Liver (tissue), 9 donors: ENCODE results near the gene APOBEC3A. TPM values are rescaled to one million over a fixed set of nuclear protein-coding genes. Genes with fewer than 3 reads are reported as not detected.
"Not testable (repeated sequence)": the region's sequence is repeated elsewhere in the genome, so short reads cannot be mapped to it uniquely, and the experiment has no call there.

Experiments
- DNase-seq: peaks from one replicate; pipeline ENCODE4 v3.0.0-alpha.2; 2017; ENCODE audit warnings: low spot score
- H3K27ac ChIP-seq, 2 donors: one replicate each; pipeline ENCODE4 v1.7.0; 2013; ENCODE audit warnings: inconsistent platforms in 2 of 2, low read length in 2 of 2, control low read depth in 1 of 2, low read depth in 1 of 2, mild to moderate bottlenecking in 1 of 2
- H3K27me3 ChIP-seq, 4 donors: one replicate each; pipeline versions ENCODE4 v1.6.1 to v1.7.0; 2013; ENCODE audit warnings: low read length in 3 of 4, inconsistent platforms in 1 of 4, mild to moderate bottlenecking in 1 of 4, moderate library complexity in 1 of 4; ENCODE audit not compliant: control insufficient read depth in 4 of 4, insufficient read depth in 4 of 4
- H3K36me3 ChIP-seq, 4 donors: one replicate each; pipeline versions ENCODE4 v1.6.1 to v1.7.0; 2013; ENCODE audit warnings: low read length in 3 of 4, mild to moderate bottlenecking in 3 of 4, low read depth in 1 of 4, moderate library complexity in 1 of 4; ENCODE audit not compliant: control insufficient read depth in 4 of 4, insufficient read depth in 3 of 4
- H3K4me1 ChIP-seq, 4 donors: one replicate each; pipeline versions ENCODE4 v1.6.1 to v1.7.0; 2013; ENCODE audit warnings: low read length in 3 of 4, mild to moderate bottlenecking in 3 of 4, moderate library complexity in 1 of 4; ENCODE audit not compliant: control insufficient read depth in 4 of 4, insufficient read depth in 4 of 4
- H3K4me3 ChIP-seq, 3 donors: one replicate each; pipeline versions ENCODE4 v1.6.1 to v1.7.0; 2013; ENCODE audit warnings: low read length in 3 of 3, control low read depth in 1 of 3, low read depth in 1 of 3, mild to moderate bottlenecking in 1 of 3
- H3K9ac ChIP-seq, 2 donors: one replicate each; pipeline ENCODE4 v1.7.0; 2013; ENCODE audit warnings: low read length in 2 of 2, mild to moderate bottlenecking in 2 of 2, moderate library complexity in 2 of 2, control low read depth in 1 of 2, low read depth in 1 of 2
- H3K9me3 ChIP-seq, 4 donors: one replicate each; pipeline versions ENCODE4 v1.6.1 to v1.7.0; 2013; ENCODE audit warnings: low read length in 3 of 4; ENCODE audit not compliant: control insufficient read depth in 4 of 4
- ATF3 ChIP-seq: IDR thresholded peaks from 2 replicates; pipeline ENCODE4 v1.6.1; 2016; ENCODE audit warnings: antibody characterized with exemption
- FOXA1 ChIP-seq: IDR thresholded peaks from 2 replicates; pipeline ENCODE4 v1.6.1; 2016; ENCODE audit warnings: antibody characterized with exemption
- FOXA2 ChIP-seq: IDR thresholded peaks from 2 replicates; pipeline ENCODE4 v1.6.1; 2016; ENCODE audit warnings: antibody characterized with exemption
- GABPA ChIP-seq, 2 donors: IDR thresholded peaks in 1 of 2; conservative IDR thresholded peaks in 1 of 2; 2 replicates each; pipeline ENCODE4 v1.6.1; 2016; ENCODE audit warnings: antibody characterized with exemption in 2 of 2, mild to moderate bottlenecking in 1 of 2, moderate library complexity in 1 of 2
- HNF4A ChIP-seq, 2 donors: conservative IDR thresholded peaks; 2 replicates each; pipeline ENCODE4 v1.6.1; 2016; ENCODE audit warnings: antibody characterized with exemption in 2 of 2, mild to moderate bottlenecking in 2 of 2
- JUND ChIP-seq, 2 donors: IDR thresholded peaks; 2 replicates each; pipeline ENCODE4 v1.6.1; 2016; ENCODE audit warnings: antibody characterized with exemption in 2 of 2
- NR2F2 ChIP-seq: IDR thresholded peaks from 2 replicates; pipeline ENCODE4 v1.6.1; 2016; ENCODE audit warnings: antibody characterized with exemption
- RAD21 ChIP-seq, 2 donors: IDR thresholded peaks; 2 replicates each; pipeline ENCODE4 v1.6.1; 2016; ENCODE audit warnings: antibody characterized with exemption in 2 of 2, mild to moderate bottlenecking in 2 of 2
- WGBS: extraction: QIAGEN DNeasy Blood & Tissue Kit; methylation state at CpG from one replicate; pipeline ENCODE4 v1.1.7; 2013; 5-methylcytosine and 5-hydroxymethylcytosine counted together
- polyA plus RNA-seq, 2 donors: library from polyadenylated mRNA; stranded (reverse) in 1 of 2; unstranded in 1 of 2; fragments of 200-250 nt in 1 of 2; fragments of >200 nt in 1 of 2; fragmentation: Nextera tagmentation in 1 of 2; extraction: Ambion mirVana in 1 of 2; gene quantifications; one replicate each; pipeline versions ENCODE4 v1.2.1 to v1.2.3, GENCODE V29; 2013 to 2015
- total RNA-seq, 2 donors: library from RNA; depleted of rRNA; stranded (reverse); fragments of >200 nt; gene quantifications; one replicate each; pipeline ENCODE4 v1.2.3, GENCODE V29; 2014
- donor health status: healthy.
- donor health status: healthy.
- donor health status: healthy.
- donor health status: healthy.
- donor health status: healthy.

Gene APOBEC3A
- total and polyA plus RNA-seq, 4 donors, result 0.26 to 8.7 (median 4.6) TPM

GRCh38 chr22:38958651-38958943, 1.2 kb downstream of the APOBEC3A start:
- H3K4me3 ChIP-seq, H3K27ac ChIP-seq, H3K4me1 ChIP-seq, H3K36me3 ChIP-seq, H3K9ac ChIP-seq, DNase-seq, H3K9me3 ChIP-seq, H3K27me3 ChIP-seq: not testable (repeated sequence)

- no peak for DNase-seq
- H3K9ac ChIP-seq, result no peak overlapping the region
- no peaks in the 10 kb centered on the region for H3K27me3 ChIP-seq
These were observed 2.2 kb downstream of the APOBEC3A start for GRCh38 chr22:38959590-38959989.

GRCh38 chr22:38960673-38961072, 3.3 kb downstream of the APOBEC3A start:
- H3K27me3 ChIP-seq, DNase-seq, H3K4me1 ChIP-seq, H3K9ac ChIP-seq, H3K27ac ChIP-seq, H3K9me3 ChIP-seq, H3K4me3 ChIP-seq, H3K36me3 ChIP-seq: not testable (repeated sequence)
- 76% methylated on average over 4 of the region's 4 CpGs for WGBS

More at GRCh38 chr22:38959590-38959989, 2.2 kb downstream of the APOBEC3A start:
- no peaks in the 10 kb centered on the region for H3K9me3 ChIP-seq
- H3K4me3 ChIP-seq, result no peak overlapping the region
- 87% methylated on average over 8 of the region's 8 CpGs for WGBS
- H3K4me1 ChIP-seq, result no peaks in the 10 kb centered on the region
- H3K27ac ChIP-seq, result no peak overlapping the region
- no peaks in the 10 kb centered on the region for H3K36me3 ChIP-seq
- no peak for TF ChIP-seq FOXA2
- no peak for TF ChIP-seq RAD21 (IDR thresholded peaks at IDR 0.05)
- TF ChIP-seq FOXA1, result no peak
- no peak for TF ChIP-seq JUND (IDR thresholded peaks at IDR 0.05)
- TF ChIP-seq GABPA (IDR thresholded peaks at IDR 0.05 in 1 of 2, conservative IDR thresholded peaks at IDR 0.05 in 1 of 2), result no peak
- no peak for TF ChIP-seq ATF3

GRCh38 chr22:38963291-38963738, 5.9 kb downstream of the APOBEC3A start:
- not testable (repeated sequence) for H3K4me1 ChIP-seq, DNase-seq, H3K9ac ChIP-seq, H3K36me3 ChIP-seq, H3K27me3 ChIP-seq, H3K27ac ChIP-seq, H3K4me3 ChIP-seq, H3K9me3 ChIP-seq
- WGBS, result 68% methylated on average over 11 of the region's 11 CpGs

GRCh38 chr22:38963872-38964271, 6.5 kb downstream of the APOBEC3A start:
- Histone ChIP-seq H3K4me1 (no peaks in the 10 kb centered on the region), H3K4me3 (no peak overlapping the region), H3K27me3 (no peaks in the 10 kb centered on the region), H3K9ac (no peak overlapping the region), H3K9me3 (no peaks in the 10 kb centered on the region), H3K27ac (no peak overlapping the region), H3K36me3 (no peaks in the 10 kb centered on the region)
- DNase-seq, result peak; percentile 84
- peak; percentile 24 to 59 for TF ChIP-seq HNF4A (conservative IDR thresholded peaks at IDR 0.05)
- no peak for TF ChIP-seq NR2F2
- 29% methylated on average over 9 of the region's 9 CpGs for WGBS
